ENCODE data around the gene SVEP1.

Gene SVEP1

DNA sequence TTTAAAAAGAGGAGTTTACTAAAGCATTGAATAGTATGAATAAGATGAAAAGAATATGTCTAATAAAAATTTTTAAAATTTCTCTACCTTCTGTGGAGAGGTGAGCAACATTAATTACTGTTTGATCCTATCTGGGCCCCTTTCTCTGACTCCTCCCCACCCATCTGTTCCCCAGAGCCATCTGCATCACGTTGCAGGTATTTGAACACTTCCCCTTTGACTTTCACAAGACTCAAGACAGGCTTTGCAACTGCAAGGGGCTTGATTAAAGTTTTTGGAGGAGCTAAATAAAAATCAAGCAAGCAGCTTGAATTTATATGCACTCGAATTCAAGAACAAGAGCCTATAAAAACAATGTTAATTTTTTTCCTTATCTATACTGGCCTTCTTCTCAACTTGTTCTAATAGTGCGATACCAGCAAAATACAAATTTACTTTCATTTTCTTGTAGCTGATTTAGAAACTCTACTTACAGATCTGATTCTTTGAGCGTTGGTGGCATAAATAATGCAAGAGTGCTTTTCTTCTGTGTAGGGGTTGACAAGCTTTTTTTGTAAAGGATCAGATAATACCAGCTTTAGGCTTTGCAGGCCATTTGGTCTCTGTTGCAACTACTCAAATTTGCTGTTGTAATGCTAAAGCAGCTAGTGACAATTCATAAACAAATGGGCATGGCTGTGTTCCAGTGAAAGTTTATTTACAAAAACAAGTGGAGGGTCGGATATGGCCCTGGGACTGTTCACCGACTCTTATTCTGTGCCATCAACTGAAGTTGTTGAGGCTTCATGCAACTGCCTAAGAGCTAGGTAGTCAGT lies 263.1 kb downstream of the SVEP1 start:
- no peak for DNase-seq
